RWPE1 (cell line): Measurements from ENCODE around the gene CAMK1G.

ENCODE experiments used
- CTCF ChIA-PET: fragments of 350-600 bp; sonication (Branson Sonifier 250); formaldehyde crosslinking; extraction: SDS; loops from one replicate; lab custom pipeline; 2021; lab: Yijun Ruan, JAX
- POLR2A ChIA-PET: fragments of 400-600 bp; formaldehyde crosslinking; extraction: SDS; loops from one replicate; lab custom pipeline; 2020; ENCODE audit warnings: antibody characterized with exemption; ENCODE audit not compliant: low non-redundant PET; lab: Yijun Ruan, JAX
- DNase-seq: peaks from one replicate; pipeline ENCODE4 v3.0.0; 2012; ENCODE audit warnings: low spot score
- H3K27ac ChIP-seq: fragments of 450-650 bp; 2 replicates; pipeline ENCODE4 v1.5.1; 2017
- CTCF ChIP-seq: fragments of 450-650 bp; conservative IDR thresholded peaks from 2 replicates; pipeline ENCODE4 v1.5.1; 2017; ENCODE audit warnings: low read depth, mild to moderate bottlenecking

Gene CAMK1G

GRCh38 chr1:209609791-209610630, 26.5 kb downstream of the CAMK1G start:
- ChIA-PET POLR2A (no interaction called here), CTCF (interaction anchor here (0.6 to 1.0 kb wide), 2 partner anchors 17 to 45 kb away, joined by 3 to 4 read pairs; no protein-coding TSS in a partner anchor)
- no peak for TF ChIP-seq CTCF
- H3K27ac ChIP-seq = no peak overlapping the region
- DNase-seq = no peak

GRCh38 chr1:209610631-209610905, 27.1 kb downstream of the CAMK1G start:
- no peak for TF ChIP-seq CTCF
- POLR2A ChIA-PET = no interaction called here
- no peak for DNase-seq

GRCh38 chr1:209611771-209612570, 28.5 kb downstream of the CAMK1G start:
- CTCF ChIA-PET = interaction anchor here (0.6 to 0.8 kb wide), 2 partner anchors 32 to 81 kb away, joined by 4 read pairs; no protein-coding TSS in a partner anchor
- no peak overlapping the region for H3K27ac ChIP-seq
- no peak for DNase-seq
- TF ChIP-seq CTCF = no peak
- POLR2A ChIA-PET = no interaction called here

More at GRCh38 chr1:209610631-209610905, 27.1 kb downstream of the CAMK1G start:
- no peak overlapping the region for H3K27ac ChIP-seq
- CTCF ChIA-PET = no interaction called here

GRCh38 chr1:209612646-209613399, 29.3 kb downstream of the CAMK1G start:
- ChIA-PET CTCF (no interaction called here), POLR2A (no interaction called here)
- no peak for TF ChIP-seq CTCF
- DNase-seq = no peak
- no peak overlapping the region for H3K27ac ChIP-seq

- CTCF ChIA-PET = no interaction called here
- no peak overlapping the region for H3K27ac ChIP-seq
- POLR2A ChIA-PET = no interaction called here
- no peak for DNase-seq
- TF ChIP-seq CTCF = no peak
These were observed 30.1 kb downstream of the CAMK1G start for GRCh38 chr1:209613400-209614150.

GRCh38 chr1:209614151-209614420, 30.6 kb downstream of the CAMK1G start:
- ChIA-PET POLR2A (no interaction called here), CTCF (no interaction called here)
- TF ChIP-seq CTCF = no peak
- no peak overlapping the region for H3K27ac ChIP-seq
- DNase-seq = no peak
